Ishikawa (cell line): Measurements from ENCODE around the gene TMEM89.
A peak's percentile ranks its signal among the peaks of the same experiment; 100 is the strongest.

Experiments
- CEBPB ChIP-seq: IDR thresholded peaks from 2 replicates; pipeline ENCODE4 v1.6.1; 2012
- CREB1 ChIP-seq: IDR thresholded peaks from 2 replicates; pipeline ENCODE4 v1.6.1; 2012; ENCODE audit warnings: low read depth
- EGR1 ChIP-seq: IDR thresholded peaks from 2 replicates; pipeline ENCODE4 v1.6.1; 2012
- EP300 ChIP-seq: IDR thresholded peaks from 2 replicates; pipeline ENCODE4 v1.6.1; 2012; ENCODE audit warnings: borderline replicate concordance
- FOXM1 ChIP-seq: IDR thresholded peaks from 2 replicates; pipeline ENCODE4 v1.6.1; 2012; ENCODE audit warnings: low read depth, borderline replicate concordance
- NFIC ChIP-seq: IDR thresholded peaks from 2 replicates; pipeline ENCODE4 v1.6.1; 2012
- RAD21 ChIP-seq: IDR thresholded peaks from 2 replicates; pipeline ENCODE4 v1.6.1; 2012; ENCODE audit warnings: low read depth
- TAF1 ChIP-seq: IDR thresholded peaks from 2 replicates; pipeline ENCODE4 v1.6.1; 2012; ENCODE audit warnings: low read depth, mild to moderate bottlenecking
- TCF12 ChIP-seq: IDR thresholded peaks from 2 replicates; pipeline ENCODE4 v1.6.1; 2012; ENCODE audit warnings: low read depth
- TEAD4 ChIP-seq: IDR thresholded peaks from 2 replicates; pipeline ENCODE4 v1.6.1; 2012
- YY1 ChIP-seq: IDR thresholded peaks from 2 replicates; pipeline ENCODE4 v1.6.1; 2012; ENCODE audit warnings: low read depth
- ZBTB7A ChIP-seq: IDR thresholded peaks from 2 replicates; pipeline ENCODE4 v1.6.1; 2012; ENCODE audit warnings: low read depth
- TF ChIP-seq, protein P1 (sequence below): IDR thresholded peaks from 2 replicates; pipeline ENCODE4 v1.6.1; 2012
- TF ChIP-seq, protein P2 (sequence below): IDR thresholded peaks from 2 replicates; pipeline ENCODE4 v1.6.1; 2012; ENCODE audit warnings: low read depth, mild to moderate bottlenecking
- TF ChIP-seq, protein P3 (sequence below): IDR thresholded peaks from 2 replicates; pipeline ENCODE4 v1.6.1; 2012

Gene TMEM89

DNA sequence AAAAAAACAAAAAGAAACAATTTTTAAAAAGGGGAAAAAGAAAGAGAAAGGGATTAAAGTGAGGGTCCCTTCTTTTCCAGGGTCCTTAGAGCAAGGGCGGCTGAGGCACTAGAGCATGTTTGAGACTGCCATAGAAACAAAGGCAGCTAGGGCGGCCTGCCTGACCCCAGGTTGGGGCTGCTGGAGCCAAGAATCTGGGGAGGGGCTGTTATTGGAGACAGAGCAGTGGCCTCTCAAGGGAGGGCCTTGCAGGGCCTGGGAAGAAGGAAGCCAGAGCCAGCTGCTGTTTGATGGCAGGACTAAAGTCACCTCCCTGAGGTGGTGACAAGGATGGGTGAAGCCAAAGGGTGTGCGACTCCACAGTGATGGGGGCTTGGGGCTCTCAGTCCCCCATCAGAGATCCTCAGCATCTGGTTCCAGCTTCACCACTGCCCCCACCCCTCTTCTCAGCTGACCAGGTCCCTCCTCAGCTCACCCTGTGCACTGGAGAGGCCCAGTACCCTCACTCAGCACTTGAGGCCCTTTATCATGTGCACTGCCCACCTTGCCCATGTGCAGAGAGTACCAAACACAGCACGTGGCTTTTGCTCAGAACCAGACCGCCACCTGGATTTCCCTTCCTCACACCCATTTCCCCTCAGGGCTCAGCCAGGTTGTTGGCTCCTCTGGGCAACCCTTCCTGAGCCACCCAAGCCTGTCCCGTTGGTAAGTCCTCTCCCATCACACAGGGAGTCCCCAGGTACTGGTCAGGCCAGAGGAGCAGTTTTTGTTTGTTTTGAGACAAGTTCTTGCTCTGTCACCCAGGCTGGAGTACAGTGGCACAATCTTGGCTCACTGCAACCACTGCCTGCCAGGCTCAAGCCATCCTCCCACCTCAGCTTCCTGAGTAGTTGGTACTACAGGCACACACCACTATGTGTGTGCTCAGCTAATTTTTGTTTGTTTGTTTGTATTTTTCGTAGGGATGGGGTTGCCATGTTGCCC, 1.7 kb downstream of the TMEM89 start:
- TF ChIP-seq FOXM1: no peak
- TF ChIP-seq TAF1: no peak
- no peak for TF ChIP-seq EGR1
- no peak for TF ChIP-seq TCF12
- TF ChIP-seq EP300: no peak
- TF ChIP-seq, protein P1, sequence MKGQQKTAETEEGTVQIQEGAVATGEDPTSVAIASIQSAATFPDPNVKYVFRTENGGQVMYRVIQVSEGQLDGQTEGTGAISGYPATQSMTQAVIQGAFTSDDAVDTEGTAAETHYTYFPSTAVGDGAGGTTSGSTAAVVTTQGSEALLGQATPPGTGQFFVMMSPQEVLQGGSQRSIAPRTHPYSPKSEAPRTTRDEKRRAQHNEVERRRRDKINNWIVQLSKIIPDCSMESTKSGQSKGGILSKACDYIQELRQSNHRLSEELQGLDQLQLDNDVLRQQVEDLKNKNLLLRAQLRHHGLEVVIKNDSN: no peak
- no peak for TF ChIP-seq TEAD4
- TF ChIP-seq YY1: no peak
- TF ChIP-seq NFIC: no peak
- no peak for TF ChIP-seq RAD21
- no peak for TF ChIP-seq CEBPB
- TF ChIP-seq ZBTB7A: no peak

DNA sequence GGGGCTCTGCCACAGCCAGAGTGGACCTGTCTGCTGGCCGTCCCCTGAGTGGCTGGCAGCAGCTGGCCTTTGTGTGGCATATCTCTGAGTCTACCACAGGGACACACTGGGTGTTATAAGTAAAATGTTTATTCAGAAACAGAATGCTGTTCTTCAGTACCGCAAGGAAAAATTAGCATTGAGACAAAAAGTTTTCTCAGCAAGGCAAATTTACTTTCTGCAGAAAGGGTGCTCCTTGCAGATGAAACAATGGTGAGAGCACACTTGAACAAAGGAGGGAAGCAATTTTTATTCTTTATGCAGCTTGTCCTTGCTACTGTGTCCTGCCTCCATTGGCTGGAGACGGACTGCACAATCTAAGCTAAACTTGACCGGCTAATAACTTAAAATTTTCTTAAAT, 4.0 kb downstream of the TMEM89 start:
- TF ChIP-seq EP300: no peak
- TF ChIP-seq ZBTB7A: no peak
- no peak for TF ChIP-seq CEBPB
- TF ChIP-seq CREB1: no peak
- TF ChIP-seq TAF1: no peak
- TF ChIP-seq, protein P2, sequence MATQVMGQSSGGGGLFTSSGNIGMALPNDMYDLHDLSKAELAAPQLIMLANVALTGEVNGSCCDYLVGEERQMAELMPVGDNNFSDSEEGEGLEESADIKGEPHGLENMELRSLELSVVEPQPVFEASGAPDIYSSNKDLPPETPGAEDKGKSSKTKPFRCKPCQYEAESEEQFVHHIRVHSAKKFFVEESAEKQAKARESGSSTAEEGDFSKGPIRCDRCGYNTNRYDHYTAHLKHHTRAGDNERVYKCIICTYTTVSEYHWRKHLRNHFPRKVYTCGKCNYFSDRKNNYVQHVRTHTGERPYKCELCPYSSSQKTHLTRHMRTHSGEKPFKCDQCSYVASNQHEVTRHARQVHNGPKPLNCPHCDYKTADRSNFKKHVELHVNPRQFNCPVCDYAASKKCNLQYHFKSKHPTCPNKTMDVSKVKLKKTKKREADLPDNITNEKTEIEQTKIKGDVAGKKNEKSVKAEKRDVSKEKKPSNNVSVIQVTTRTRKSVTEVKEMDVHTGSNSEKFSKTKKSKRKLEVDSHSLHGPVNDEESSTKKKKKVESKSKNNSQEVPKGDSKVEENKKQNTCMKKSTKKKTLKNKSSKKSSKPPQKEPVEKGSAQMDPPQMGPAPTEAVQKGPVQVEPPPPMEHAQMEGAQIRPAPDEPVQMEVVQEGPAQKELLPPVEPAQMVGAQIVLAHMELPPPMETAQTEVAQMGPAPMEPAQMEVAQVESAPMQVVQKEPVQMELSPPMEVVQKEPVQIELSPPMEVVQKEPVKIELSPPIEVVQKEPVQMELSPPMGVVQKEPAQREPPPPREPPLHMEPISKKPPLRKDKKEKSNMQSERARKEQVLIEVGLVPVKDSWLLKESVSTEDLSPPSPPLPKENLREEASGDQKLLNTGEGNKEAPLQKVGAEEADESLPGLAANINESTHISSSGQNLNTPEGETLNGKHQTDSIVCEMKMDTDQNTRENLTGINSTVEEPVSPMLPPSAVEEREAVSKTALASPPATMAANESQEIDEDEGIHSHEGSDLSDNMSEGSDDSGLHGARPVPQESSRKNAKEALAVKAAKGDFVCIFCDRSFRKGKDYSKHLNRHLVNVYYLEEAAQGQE: no peak
- no peak for TF ChIP-seq FOXM1
- no peak for TF ChIP-seq TEAD4
- TF ChIP-seq YY1: no peak
- no peak for TF ChIP-seq EGR1
- TF ChIP-seq, protein P3, sequence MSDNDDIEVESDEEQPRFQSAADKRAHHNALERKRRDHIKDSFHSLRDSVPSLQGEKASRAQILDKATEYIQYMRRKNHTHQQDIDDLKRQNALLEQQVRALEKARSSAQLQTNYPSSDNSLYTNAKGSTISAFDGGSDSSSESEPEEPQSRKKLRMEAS: no peak
- TF ChIP-seq TCF12: 0 out of 2 replicates have a peak, but pooled peaks have one; percentile 19
- TF ChIP-seq, protein P1: peak; percentile 47; the same call in 1 of the 2 replicates

DNA sequence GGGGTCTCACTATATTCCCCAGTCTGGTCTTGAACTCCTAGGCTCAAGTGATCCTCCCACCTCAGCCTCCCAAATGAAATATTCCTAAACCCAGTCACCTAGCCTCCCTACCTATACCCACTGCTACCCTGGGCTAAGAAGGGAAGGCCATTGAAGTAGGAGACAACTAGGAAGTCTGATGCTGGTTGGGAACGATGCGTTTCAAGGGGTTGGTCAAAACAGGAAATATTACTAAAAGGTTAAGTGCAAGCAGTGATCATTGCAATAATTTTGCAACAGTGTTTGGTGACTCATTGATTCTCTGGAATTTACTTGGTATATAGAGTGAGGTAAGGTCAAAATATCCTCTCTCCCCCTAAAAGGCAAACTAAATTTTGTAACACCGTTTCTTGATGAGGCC, 7.5 kb downstream of the TMEM89 start:
- TF ChIP-seq, protein P1: no peak
- no peak for TF ChIP-seq FOXM1
- no peak for TF ChIP-seq EGR1
- TF ChIP-seq, protein P3: no peak
- no peak for TF ChIP-seq RAD21
- TF ChIP-seq NFIC: no peak
- no peak for TF ChIP-seq EP300
- TF ChIP-seq TEAD4: no peak
- TF ChIP-seq YY1: no peak
- no peak for TF ChIP-seq ZBTB7A
- no peak for TF ChIP-seq TCF12
- no peak for TF ChIP-seq CREB1
- TF ChIP-seq, protein P2: no peak

DNA sequence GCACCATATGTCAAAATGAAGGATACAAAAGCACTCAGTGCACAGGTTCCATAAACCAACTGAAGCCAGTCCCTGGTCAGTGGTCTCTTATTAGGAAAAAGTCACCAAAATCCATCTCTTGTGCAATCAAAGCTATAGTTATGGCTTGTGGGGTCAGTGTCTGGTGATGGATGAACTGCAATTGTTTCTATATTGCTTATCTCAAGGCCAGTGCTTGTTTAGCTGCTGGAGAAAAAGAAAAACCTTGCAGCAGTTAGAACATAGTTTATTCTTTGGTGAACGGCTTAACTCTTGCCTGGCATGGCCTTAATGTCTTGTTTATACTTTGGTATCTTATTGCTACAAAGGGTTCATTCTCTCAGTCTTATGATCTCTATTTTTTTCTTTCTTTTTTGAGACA, 9.3 kb downstream of the TMEM89 start:
- no peak for TF ChIP-seq EP300
- TF ChIP-seq FOXM1: no peak
- TF ChIP-seq TCF12: no peak
- TF ChIP-seq, protein P1: no peak
- TF ChIP-seq YY1: no peak
- no peak for TF ChIP-seq TEAD4
- TF ChIP-seq ZBTB7A: no peak
- TF ChIP-seq RAD21: no peak
- TF ChIP-seq, protein P2: no peak
